ENCODE results near the gene TAF9. TPM values are rescaled to one million over a fixed set of nuclear protein-coding genes. Genes with fewer than 3 reads are reported as not detected.
A peak's percentile ranks its signal among the peaks of the same experiment; 100 is the strongest.

TAF9 gene
- polyA plus RNA-seq (ENCODE audit: insufficient read length in 10 of 10): 10 to 100 TPM; 32.7 to 43.8 (median 40.1) TPM
- long read RNA-seq, donor 1, transcript TAF9-201 (3 exons, 1,283 nt): major isoform, 10 of 15 reads
- long read RNA-seq, donor 1, partial matches to known transcripts: 0 of 15 reads
- long read RNA-seq, donor 1, other reads (novel, unspliced or antisense): 0 of 15 reads
- long read RNA-seq, donor 2, transcript TAF9-201 (3 exons, 1,283 nt): major isoform, 18 of 23 reads
- long read RNA-seq, donor 2, partial matches to known transcripts: 0 of 23 reads
- long read RNA-seq, donor 2, other reads (novel, unspliced or antisense): 0 of 23 reads
- long read RNA-seq, donor 3: 0 reads
- long read RNA-seq, donor 4, transcript TAF9-201 (3 exons, 1,283 nt): major isoform, 11 of 14 reads
- long read RNA-seq, donor 4, partial matches to known transcripts: 0 of 14 reads
- long read RNA-seq, donor 4, other reads (novel, unspliced or antisense): 0 of 14 reads
- long read RNA-seq, donor 5, transcript TAF9-201 (3 exons, 1,283 nt): major isoform, 19 of 23 reads
- long read RNA-seq, donor 5, partial matches to known transcripts: 0 of 23 reads
- long read RNA-seq, donor 5, other reads (novel, unspliced or antisense): 0 of 23 reads
- long read RNA-seq, donor 6, transcript TAF9-205 (2 exons, 1,331 nt): minor isoform, 5 of 43 reads
- long read RNA-seq, donor 6, transcript TAF9-201 (3 exons, 1,283 nt): major isoform, 33 of 43 reads
- long read RNA-seq, donor 6, partial matches to known transcripts: 0 of 43 reads
- long read RNA-seq, donor 6, other reads (novel, unspliced or antisense): 0 of 43 reads
- long read RNA-seq, donor 7, transcript TAF9-201 (3 exons, 1,283 nt): major isoform, 19 of 22 reads
- long read RNA-seq, donor 7, partial matches to known transcripts: 0 of 22 reads
- long read RNA-seq, donor 7, other reads (novel, unspliced or antisense): 0 of 22 reads
- long read RNA-seq, donor 8, transcript TAF9-201 (3 exons, 1,283 nt): major isoform, 13 of 22 reads
- long read RNA-seq, donor 8, partial matches to known transcripts: 5 of 22 reads
- long read RNA-seq, donor 8, other reads (novel, unspliced or antisense): 0 of 22 reads
- long read RNA-seq, donor 9, partial matches to known transcripts: 0 of 6 reads
- long read RNA-seq, donor 9, other reads (novel, unspliced or antisense): 0 of 6 reads

GRCh38 chr5:69369340-69370121, at the start of gene TAF9, which contains the start of the genes AK6 and RAD17:
Gene TAF9 (minus strand): TSS chr5:69369520. CDS start chr5:69365737, 3,783 bp downstream.
Gene AK6 (minus strand): TSS chr5:69369520. CDS start chr5:69369490, 30 bp downstream.
Gene RAD17 (plus strand): TSS chr5:69369818. CDS start chr5:69372209, 2,391 bp downstream.
- DNase-seq: peak; percentile 92 to 99 (median 95)

GRCh38 chr5:69418554-69418953, 49.2 kb upstream of the TAF9 start:
- no peak for DNase-seq

- DNase-seq: no peak
These were observed 47.4 kb upstream of the TAF9 start for GRCh38 chr5:69416699-69417098.

- no peak for DNase-seq
These were observed 46.9 kb upstream of the TAF9 start for GRCh38 chr5:69416180-69416579.

GRCh38 chr5:69415584-69415958, 46.3 kb upstream of the TAF9 start:
- DNase-seq: no peak

- peak in 2 of 3 donors; percentile 5 to 36 for DNase-seq
These were observed 45.7 kb upstream of the TAF9 start, which contains the start of gene MARVELD2 for GRCh38 chr5:69414885-69415583. Gene MARVELD2 (plus strand): TSS chr5:69415116. CDS start chr5:69419386, 4,270 bp downstream.

- DNase-seq: no peak
These were observed 35.5 kb upstream of the TAF9 start for GRCh38 chr5:69404659-69405330.

- no peak for DNase-seq
These were observed 9.1 kb upstream of the TAF9 start for GRCh38 chr5:69378376-69378775.

- DNase-seq: no peak
These were observed 5.7 kb upstream of the TAF9 start for GRCh38 chr5:69374911-69375446.

GRCh38 chr5:69372394-69372793, 3.1 kb upstream of the TAF9 start:
- DNase-seq: no peak

- peak in 1 of 3 donors; percentile 37 for DNase-seq
These were observed 1.0 kb upstream of the TAF9 start for GRCh38 chr5:69370335-69370734.

GRCh38 chr5:69368458-69369339, 621 bp downstream of the TAF9 start:
- DNase-seq: peak in 2 of 3 donors; percentile 41 to 69

- DNase-seq: no peak
These were observed 1.5 kb downstream of the TAF9 start for GRCh38 chr5:69367697-69368279.

- no peak for DNase-seq
These were observed 4.5 kb downstream of the TAF9 start for GRCh38 chr5:69364850-69365249.

- DNase-seq: no peak
These were observed 4.9 kb downstream of the TAF9 start for GRCh38 chr5:69364414-69364813.

- DNase-seq: no peak
These were observed 8.9 kb downstream of the TAF9 start for GRCh38 chr5:69360442-69360841.

- DNase-seq: no peak
These were observed 9.6 kb downstream of the TAF9 start for GRCh38 chr5:69359699-69360098.

- DNase-seq: no peak
These were observed 18.7 kb downstream of the TAF9 start for GRCh38 chr5:69350664-69351063.

Measured in muscle of back (tissue), 13 donors.